Measurements from ENCODE around the gene SLC9B1. TPM values are rescaled to one million over a fixed set of nuclear protein-coding genes. Genes with fewer than 3 reads are reported as not detected.

SLC9B1 gene
- polyA plus RNA-seq, 1 of the 3 experiments (the other 2 are of a cell fraction), result 0.21 TPM

DNA sequence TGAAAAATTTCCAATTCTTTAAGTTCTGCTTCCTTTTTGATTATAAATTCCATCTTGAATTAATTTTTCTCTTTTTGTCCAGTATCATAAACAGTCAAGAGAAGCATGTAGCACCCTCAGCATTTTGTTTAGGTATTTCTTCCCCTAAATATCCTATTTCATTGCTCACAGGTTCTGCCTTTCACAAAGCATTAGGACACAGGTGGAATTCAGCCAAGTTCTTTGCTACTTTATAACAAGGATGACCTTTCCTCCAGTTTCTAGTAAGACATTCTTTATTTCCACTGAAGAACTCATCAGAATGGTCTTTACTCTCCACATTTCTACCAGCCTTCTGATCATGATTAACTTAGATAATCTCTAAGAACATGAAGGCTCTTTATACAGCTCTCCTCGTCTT is 7.4 kb downstream of the SLC9B1 start:
- H3K9ac ChIP-seq, result no peak overlapping the region
- no peaks in the 10 kb centered on the region for H3K9me2 ChIP-seq
- H3F3A ChIP-seq (replicated peaks; ENCODE audit: insufficient read depth), result no peaks in the 10 kb centered on the region
- H3K36me3 ChIP-seq (replicated peaks in 1 of 2; ENCODE audit: control insufficient read depth in 1 of 2, insufficient read depth in 2 of 2, low read length in 1 of 2), result no peaks in the 10 kb centered on the region
- POLR2A ChIA-PET, result no interaction called here
- H3K4me3 ChIP-seq (ENCODE audit: low read depth in 2 of 2, low read length in 1 of 2), result no peak overlapping the region
- H3K79me2 ChIP-seq (ENCODE audit: insufficient read depth), result no peaks in the 10 kb centered on the region
- no peaks in the 10 kb centered on the region for H4K20me1 ChIP-seq (ENCODE audit: insufficient read depth)
- CTCF ChIA-PET, result interaction anchor here (1.0 to 2.1 kb wide), 2 partner anchors 392 to 555 kb away, joined by 3 to 10 read pairs; no protein-coding TSS in a partner anchor
- peaks cover 7 to 12% of the 10 kb centered on the region in 2 experiments; a peak in 3 of 4 replicates for H3K4me1 ChIP-seq (ENCODE audit: control insufficient read depth in 1 of 2, insufficient read depth in 2 of 2, low read depth in 1 of 2, low read length in 1 of 2)
- 0 out of 2 replicates have a peak overlapping the region, but pooled peaks have one; percentile 1 for H3K4me2 ChIP-seq
- TF ChIP-seq GATA2 (CRISPR knock-in tag; IDR thresholded peaks at IDR 0.05) (no peak), FOSL2 (IDR thresholded peaks at IDR 0.05; ENCODE audit: borderline replicate concordance, low read depth) (no peak), RCOR1 (IDR thresholded peaks at IDR 0.05; ENCODE audit: low read length) (no peak), GABPA (IDR thresholded peaks at IDR 0.05; ENCODE audit: low read depth) (no peak), JUND (IDR thresholded peaks at IDR 0.05) (no peak), FOXJ3 (CRISPR knock-in tag; IDR thresholded peaks at IDR 0.05) (no peak), CHD2 (IDR thresholded peaks at IDR 0.05; ENCODE audit: low read length, partially characterized antibody) (no peak), NRF1 (IDR thresholded peaks at IDR 0.05; ENCODE audit: low read depth, low read length) (no peak), RXRA (IDR thresholded peaks at IDR 0.05; ENCODE audit: borderline replicate concordance, low read depth) (no peak), ELF1 (IDR thresholded peaks at IDR 0.05) (no peak), MEF2A (IDR thresholded peaks at IDR 0.05; ENCODE audit: borderline replicate concordance, low read depth) (no peak), TEAD4 (IDR thresholded peaks at IDR 0.05; ENCODE audit: borderline replicate concordance, insufficient read depth) (no peak), TCF12 (IDR thresholded peaks at IDR 0.05) (no peak), NFIC (IDR thresholded peaks at IDR 0.05; ENCODE audit: borderline replicate concordance) (no peak)
- TF ChIP-seq, protein P1, sequence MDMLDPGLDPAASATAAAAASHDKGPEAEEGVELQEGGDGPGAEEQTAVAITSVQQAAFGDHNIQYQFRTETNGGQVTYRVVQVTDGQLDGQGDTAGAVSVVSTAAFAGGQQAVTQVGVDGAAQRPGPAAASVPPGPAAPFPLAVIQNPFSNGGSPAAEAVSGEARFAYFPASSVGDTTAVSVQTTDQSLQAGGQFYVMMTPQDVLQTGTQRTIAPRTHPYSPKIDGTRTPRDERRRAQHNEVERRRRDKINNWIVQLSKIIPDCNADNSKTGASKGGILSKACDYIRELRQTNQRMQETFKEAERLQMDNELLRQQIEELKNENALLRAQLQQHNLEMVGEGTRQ (IDR thresholded peaks at IDR 0.05; ENCODE audit: borderline replicate concordance, low read depth, low read length), result no peak
- TF ChIP-seq, protein P2, sequence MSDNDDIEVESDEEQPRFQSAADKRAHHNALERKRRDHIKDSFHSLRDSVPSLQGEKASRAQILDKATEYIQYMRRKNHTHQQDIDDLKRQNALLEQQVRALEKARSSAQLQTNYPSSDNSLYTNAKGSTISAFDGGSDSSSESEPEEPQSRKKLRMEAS (IDR thresholded peaks at IDR 0.05; ENCODE audit: low read depth), result no peak
- TF ChIP-seq, protein P3, sequence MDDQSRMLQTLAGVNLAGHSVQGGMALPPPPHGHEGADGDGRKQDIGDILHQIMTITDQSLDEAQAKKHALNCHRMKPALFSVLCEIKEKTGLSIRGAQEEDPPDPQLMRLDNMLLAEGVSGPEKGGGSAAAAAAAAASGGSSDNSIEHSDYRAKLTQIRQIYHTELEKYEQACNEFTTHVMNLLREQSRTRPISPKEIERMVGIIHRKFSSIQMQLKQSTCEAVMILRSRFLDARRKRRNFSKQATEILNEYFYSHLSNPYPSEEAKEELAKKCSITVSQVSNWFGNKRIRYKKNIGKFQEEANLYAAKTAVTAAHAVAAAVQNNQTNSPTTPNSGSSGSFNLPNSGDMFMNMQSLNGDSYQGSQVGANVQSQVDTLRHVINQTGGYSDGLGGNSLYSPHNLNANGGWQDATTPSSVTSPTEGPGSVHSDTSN (IDR thresholded peaks at IDR 0.05), result no peak
- no peak overlapping the region for H2AFZ ChIP-seq (ENCODE audit: low read depth)
- H3K9me3 ChIP-seq, result no peaks in the 10 kb centered on the region
- H3K27me3 ChIP-seq (ENCODE audit: insufficient read depth), result no peaks in the 10 kb centered on the region
- no peak overlapping the region; a peak in 1 of 4 replicates for H3K27ac ChIP-seq (ENCODE audit: low read depth in 2 of 2, low read length in 1 of 2)
- no peak for DNase-seq
- 55% methylated on average over 1 of the region's 1 CpG for WGBS (ENCODE audit: low lambda C conversion rate)

DNA sequence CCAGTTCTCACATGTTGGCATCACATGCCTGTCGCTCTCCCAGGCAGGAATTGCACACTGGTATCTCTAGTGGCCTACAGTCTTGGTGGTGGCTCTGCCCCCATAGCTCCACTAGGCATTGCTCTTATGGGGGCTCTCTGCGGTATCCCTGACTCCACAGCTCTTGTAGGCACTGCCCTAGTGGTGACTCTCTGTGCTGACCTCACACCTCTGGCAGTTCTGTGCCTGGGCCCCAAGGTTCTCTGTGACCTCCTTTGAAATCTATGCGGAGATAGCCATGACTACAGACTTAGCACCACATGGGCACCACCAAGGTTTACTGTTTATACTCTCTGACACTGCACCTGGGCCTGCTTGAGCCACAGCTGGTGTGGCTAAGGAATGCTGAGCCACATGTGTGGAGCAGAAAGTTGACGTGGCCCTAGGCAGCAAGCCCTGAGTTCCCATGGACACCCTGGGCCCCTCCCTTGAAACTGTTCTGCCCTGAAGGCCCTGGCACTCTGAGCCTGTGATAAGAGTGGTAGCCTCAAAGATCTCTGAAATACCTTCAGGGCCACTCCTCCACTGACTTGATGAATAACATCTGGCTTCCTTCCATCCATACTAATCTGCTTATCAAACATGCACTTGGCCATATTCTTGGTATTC is 8.0 kb downstream of the SLC9B1 start:
- Histone ChIP-seq H3K27me3 (ENCODE audit: insufficient read depth) (no peaks in the 10 kb centered on the region), H3K4me3 (ENCODE audit: low read depth in 2 of 2, low read length in 1 of 2) (no peak overlapping the region), H2AFZ (ENCODE audit: low read depth) (no peak overlapping the region), H3K9ac (no peak overlapping the region), H3F3A (replicated peaks; ENCODE audit: insufficient read depth) (no peaks in the 10 kb centered on the region), H4K20me1 (ENCODE audit: insufficient read depth) (no peaks in the 10 kb centered on the region), H3K9me2 (no peaks in the 10 kb centered on the region), H3K36me3 (replicated peaks in 1 of 2; ENCODE audit: control insufficient read depth in 1 of 2, insufficient read depth in 2 of 2, low read length in 1 of 2) (no peaks in the 10 kb centered on the region), H3K4me2 (no peak overlapping the region), H3K27ac (ENCODE audit: low read depth in 2 of 2, low read length in 1 of 2) (no peak overlapping the region), H3K79me2 (ENCODE audit: insufficient read depth) (no peaks in the 10 kb centered on the region), H3K9me3 (no peaks in the 10 kb centered on the region), H3K4me1 (ENCODE audit: control insufficient read depth in 1 of 2, insufficient read depth in 2 of 2, low read depth in 1 of 2, low read length in 1 of 2) (peaks cover 7 to 12% of the 10 kb centered on the region in 2 experiments; a peak in 3 of 4 replicates)
- 83% methylated on average over 1 of the region's 4 CpGs for WGBS (ENCODE audit: low lambda C conversion rate)
- TF ChIP-seq JUND (IDR thresholded peaks at IDR 0.05) (no peak), MXI1 (IDR thresholded peaks at IDR 0.05; ENCODE audit: low read depth, low read length) (no peak), RCOR1 (IDR thresholded peaks at IDR 0.05; ENCODE audit: low read length) (no peak)
- no peak for DNase-seq
- ChIA-PET CTCF (interaction anchor here (1.1 to 2.1 kb wide), 3 partner anchors 26 to 563 kb away, joined by 4 to 10 read pairs (median 9); no protein-coding TSS in a partner anchor), POLR2A (no interaction called here)
